Activated T-helper 1 cell treated with Interleukin-2 at 50 U/mL for 16 hours (primary cell): ENCODE measurements around the gene OLFML2A.

Source experiments
- DNase-seq: peaks from one replicate; pipeline ENCODE4 v3.0.0-alpha.2; 2020; ENCODE audit warnings: low read depth

The OLFML2A gene

DNA sequence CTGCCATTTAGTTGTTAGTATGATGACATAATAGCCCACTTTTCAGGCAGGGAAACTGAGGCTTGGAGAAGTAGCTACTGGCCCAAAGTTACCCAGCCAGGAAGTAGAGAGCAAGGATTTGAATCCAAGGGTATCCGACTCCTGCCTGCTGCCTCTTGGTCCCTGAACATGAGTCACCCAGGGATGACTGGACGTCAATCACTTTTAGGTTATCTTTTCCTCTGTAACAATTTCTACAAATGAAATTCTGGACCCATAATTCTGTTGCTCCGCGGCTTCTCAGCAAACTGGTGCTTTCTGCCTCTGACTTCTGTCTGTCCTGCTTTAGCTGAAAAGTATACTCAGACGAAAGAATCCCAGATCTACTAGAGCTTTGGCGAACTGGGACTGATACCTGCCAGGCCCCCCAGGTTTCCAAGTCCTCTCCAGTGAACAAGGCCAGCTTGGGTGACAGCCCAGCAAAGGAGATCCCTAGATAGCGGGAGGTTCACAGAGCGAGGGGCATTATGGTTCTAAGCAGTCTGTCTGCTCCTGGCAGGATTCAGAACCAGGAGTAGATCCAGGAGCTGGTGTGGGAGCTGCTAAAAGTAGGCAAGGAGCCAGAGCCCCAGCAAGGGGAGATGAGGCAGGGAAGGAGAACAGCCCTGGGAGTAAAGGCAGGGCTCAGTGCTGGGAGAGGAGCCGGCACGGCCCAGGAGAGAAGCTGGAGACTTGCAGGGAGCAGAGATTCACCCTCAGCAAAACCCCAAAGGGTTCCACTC is 20.6 kb downstream of the OLFML2A start:
- DNase-seq, result no peak

DNA sequence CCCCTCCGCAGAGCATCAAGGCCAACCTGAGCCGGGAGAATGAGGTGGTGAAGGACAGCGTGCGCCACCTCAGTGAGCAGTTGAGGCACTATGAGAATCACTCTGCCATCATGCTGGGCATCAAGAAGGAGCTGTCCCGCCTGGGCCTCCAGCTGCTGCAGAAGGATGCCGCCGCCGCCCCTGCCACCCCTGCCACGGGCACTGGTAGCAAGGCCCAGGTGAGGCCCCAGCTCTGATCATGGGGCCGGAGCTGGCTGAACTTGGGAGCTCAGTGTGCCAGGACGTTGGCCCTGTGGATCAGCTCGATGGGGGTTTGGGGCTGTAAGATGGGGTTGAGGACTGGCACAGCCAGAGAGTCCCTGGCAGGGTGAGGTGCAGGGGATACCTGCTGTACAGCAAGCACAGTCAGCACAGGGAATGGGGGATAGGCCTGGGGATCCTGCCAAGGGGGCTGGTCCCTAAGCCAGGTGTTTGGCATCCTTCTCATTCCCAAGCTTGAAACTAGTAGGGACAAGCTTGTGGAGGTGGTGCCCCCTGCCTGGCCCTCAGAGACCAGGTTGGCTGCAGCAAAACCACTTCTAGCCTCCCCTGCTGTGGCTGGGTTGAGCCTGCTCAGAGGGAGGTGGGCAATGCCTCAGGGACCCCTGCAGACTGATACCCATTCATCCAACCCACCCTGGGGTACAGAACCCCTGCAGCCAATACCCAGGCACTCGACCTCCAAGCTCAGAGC is 22.5 kb downstream of the OLFML2A start:
- DNase-seq, result no peak

DNA sequence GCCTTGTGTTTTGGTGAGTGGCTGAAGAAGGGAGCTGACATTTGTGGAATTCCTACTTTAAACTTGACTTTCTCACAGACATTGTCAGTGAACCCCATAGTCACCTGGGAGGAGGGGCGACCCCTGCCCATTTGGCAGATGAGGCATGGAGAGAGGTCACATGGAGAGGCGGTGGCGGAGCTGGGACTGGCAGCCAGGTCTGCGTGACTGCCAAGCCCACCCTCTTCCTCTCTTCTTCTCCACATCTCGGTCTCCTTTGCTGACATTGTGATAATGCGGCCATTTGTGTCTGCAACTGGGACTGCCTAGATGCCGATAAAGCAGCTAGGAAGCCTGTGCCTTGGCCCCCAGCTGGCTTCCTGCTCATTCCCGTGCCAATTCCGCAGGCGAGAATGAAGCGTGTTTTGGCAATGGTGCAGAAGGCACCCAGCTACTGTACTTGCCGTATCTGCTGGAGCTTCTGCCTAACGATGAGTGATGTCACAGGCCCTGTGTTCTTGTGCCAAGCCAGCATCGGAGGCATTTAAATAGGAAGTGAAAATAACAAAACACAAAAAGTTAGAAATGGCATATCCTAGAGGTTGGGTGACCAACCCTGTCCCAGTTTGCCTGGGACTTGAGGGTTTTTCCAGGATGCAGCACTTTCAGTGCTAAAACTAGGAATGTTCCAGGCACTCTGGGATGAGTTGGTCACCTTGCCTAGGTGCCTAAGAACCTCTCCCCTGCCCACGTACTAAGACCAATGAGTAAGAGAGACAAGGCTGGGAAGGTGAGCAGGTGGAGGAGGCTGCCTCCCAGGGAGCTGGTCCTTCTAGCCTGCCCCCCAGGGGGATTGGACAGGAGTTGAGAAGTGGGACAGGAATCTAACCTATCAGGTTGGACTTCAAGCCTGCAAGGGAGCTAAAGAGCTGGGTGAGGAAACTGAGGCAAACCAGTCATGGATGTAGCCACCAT is 23.6 kb downstream of the OLFML2A start:
- DNase-seq, result no peak

DNA sequence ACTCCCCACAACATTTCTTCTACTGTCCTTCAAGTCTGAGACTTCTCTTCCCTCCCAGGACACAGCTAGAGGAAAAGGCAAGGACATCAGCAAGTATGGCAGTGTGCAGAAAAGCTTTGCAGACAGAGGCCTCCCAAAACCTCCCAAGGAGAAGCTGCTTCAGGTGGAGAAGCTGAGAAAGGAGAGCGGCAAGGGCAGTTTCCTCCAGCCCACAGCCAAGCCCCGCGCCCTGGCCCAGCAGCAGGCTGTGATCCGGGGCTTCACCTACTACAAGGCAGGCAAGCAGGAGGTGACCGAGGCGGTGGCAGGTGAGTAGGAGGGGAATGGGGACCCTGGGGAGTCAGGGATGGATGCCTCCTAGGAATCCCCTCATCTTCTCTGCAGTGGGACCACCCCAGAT is 24.4 kb downstream of the OLFML2A start:
- DNase-seq, result no peak

DNA sequence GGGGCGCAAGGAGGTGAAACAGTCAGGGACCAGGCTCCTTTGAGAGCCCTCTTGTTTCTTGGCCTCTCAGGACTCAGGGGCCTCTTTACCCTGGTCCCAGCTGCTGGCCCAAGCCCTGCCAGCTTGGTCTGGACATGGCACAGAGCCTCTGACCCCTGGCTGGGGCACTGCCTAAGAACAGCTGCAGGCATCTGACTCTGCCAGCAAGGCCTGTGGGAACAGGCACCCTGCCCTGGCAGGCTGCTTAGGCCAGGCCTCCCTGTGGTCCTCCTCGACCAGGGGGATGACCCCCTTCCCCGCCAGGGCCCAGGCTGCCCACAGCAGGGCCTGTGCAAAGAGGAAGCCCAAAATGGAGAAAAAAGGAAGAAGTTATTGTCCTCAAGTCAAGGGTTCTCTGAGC is 25.5 kb downstream of the OLFML2A start:
- DNase-seq, result no peak

DNA sequence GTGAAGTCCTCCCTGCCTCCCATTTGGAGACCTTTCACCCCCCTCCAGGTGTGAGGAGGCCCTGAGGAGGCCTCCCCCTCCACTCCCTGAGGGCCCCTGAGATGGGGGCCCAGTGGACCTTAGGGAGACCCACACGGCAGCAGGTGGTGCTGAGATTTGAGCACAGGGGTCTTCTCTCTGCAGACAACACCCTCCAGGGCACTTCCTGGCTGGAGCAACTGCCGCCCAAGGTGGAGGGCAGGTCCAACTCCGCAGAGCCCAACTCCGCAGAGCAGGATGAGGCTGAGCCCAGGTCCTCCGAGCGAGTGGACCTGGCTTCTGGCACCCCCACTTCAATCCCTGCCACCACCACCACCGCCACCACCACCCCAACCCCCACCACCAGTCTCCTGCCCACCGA is 27.0 kb downstream of the OLFML2A start:
- no peak for DNase-seq

DNA sequence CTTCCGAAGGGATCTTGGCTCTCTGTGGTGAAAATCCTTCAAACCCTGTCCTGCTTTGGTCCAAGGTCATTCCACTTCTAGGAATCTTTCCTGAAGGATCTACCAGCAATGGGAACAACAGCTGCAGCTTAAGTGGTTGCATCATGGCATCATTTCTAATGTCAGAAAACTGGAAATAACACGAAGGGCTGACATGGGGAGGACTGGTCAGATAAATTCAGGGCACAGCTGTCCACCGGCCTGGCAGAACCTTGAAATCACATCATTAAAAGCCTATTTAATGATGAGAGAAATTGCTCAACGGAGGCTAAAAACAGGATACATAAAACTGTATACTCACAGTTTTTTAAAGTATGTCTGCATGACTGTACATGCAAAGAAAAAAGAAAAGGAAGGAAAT is 28.3 kb downstream of the OLFML2A start:
- DNase-seq, result no peak

DNA sequence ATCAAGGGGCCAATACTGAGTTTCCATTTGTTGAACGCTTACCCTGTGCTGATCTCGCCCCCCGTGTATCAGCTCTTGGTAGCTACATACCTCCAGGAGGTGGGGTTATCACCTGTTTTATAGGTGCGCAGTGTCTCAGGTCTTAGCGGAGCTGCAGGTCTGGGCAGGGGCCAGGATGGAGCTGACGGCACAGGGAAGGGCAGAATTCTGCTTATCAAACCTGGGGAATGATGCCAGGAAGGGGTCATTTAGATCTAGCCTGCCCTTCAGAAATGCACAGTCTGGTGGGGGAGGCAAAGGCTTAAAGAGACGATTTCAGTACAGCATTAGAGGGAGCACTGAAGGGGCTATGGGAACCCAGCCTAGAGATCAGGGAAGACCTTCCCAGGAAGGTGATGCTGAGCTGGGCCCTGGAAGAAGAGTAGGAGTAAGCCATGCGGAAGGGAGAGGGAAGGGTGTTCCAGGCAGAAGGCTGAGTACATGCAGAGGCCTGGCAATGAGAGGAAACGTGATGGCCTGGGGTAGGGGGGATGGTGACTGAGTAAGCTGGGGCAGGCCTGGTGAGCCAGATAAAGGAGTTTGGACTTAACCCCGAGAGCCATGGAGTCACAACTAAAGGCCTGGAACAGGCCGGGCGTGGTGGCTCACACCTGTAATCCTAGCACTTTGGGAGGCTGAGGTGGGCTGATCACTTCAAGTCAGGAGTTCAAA is 31.5 kb downstream of the OLFML2A start:
- DNase-seq, result no peak

DNA sequence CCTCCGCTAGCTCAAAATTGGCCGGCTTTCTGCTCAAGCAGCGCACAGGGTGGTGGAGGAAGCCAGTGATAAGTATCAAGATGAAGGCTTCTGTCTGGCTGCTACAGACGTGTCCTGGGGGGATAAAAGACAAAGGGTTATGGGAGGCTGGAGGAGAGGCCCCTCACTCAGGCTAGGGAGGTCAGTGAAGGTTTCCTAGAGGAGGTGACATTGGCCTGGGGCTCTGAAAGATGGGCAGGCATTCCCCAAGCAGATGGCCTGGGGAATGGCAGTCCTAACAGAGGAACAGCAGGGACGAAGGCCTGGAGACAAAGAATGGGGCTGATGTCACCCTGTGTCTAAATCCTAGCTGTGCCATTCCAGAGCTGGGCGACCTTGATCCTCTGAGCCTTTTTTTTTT is 32.3 kb downstream of the OLFML2A start:
- no peak for DNase-seq

DNA sequence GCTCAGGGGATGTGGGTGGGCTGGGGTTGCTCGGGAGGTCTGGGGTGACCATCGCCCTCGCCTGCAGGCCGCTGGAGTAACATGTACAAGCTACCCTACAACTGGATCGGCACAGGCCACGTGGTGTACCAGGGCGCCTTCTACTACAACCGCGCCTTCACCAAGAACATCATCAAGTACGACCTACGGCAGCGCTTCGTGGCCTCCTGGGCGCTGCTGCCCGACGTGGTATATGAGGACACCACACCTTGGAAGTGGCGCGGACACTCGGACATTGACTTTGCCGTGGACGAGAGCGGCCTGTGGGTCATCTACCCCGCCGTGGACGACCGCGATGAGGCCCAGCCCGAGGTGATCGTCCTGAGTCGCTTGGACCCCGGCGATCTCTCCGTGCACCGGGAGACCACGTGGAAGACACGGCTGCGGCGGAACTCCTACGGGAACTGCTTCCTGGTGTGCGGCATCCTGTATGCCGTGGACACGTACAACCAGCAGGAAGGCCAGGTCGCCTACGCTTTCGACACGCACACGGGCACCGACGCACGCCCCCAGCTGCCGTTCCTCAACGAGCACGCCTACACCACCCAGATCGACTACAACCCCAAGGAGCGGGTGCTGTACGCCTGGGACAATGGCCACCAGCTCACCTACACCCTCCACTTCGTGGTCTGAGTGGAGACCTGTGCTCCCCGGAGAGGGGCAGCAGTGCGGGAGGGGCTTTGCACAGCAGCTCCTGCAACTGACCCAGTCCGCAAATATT is 33.0 kb downstream of the OLFML2A start:
- DNase-seq, result no peak

DNA sequence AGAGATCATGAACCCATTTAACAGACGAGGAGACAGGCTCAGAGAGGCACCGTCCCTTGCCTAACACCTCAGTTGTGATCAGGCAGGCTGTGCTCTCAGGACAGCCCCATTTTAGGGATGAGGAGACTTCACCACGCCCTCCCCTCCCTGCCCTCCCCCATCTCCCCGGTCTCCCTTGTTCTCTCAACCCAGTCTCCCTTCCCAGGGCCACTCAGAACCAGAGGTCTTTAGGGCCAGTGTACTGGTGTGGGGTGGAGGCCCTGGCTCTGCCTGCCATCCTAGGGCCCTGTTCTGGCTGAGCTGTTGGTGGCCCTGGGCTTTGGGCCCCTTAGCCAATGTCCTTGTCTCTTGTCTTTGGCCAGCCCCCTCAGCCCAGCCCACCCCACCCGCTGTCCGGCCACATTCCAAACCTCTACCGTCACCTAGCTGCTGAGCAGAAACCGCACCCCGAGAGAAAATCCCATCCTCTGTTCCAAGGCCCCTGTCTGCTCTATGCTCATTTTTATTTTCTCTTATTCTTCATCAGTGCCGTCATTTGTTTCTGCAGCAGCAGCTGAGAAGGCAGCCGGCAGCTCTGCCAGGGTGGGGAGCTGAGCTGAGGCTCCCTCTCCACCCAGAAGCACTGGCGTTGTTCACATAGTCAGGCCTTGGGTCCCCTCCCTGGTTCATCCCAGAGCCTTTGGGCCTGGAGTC is 33.9 kb downstream of the OLFML2A start:
- DNase-seq, result no peak

DNA sequence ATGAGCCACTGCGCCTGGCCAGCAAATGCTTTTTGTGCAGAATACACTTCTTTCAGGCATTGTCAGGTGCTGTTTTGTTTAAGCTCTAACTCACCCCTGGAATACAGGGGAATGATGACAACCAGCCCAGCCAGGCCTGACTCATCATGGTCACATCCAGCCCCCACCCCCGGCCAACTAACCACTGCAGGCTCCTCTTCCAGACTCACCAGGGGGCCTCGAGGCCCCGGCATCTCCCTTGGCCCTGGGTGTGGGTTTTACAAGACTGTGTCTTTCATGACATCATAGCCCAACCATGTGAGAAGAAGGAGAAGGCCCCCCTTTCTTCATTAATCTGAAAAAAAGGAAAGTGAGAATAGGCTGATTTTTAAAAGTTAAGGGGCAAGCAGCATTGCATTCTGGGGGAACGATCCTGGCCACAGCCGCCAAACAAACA is 35.5 kb downstream of the OLFML2A start:
- DNase-seq, result no peak

DNA sequence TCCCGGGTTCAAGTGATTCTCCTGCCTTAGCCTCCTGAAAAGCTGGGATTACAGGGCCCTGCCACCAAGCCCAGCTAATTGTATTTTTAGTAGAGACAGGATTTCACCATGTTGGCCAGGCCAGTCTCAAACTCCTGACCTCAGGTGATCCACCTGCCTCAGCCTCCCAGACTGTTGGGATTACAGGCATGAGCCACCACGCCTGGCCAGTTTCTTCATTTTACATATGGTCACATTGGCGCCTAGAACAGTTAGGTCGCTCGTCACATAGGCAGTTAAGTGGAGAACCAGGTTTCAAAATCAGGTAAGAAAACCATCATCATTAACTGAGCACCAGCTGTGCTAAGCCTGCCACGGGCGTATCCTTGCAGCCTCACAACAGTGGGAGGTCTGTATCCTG is 36.1 kb downstream of the OLFML2A start:
- no peak for DNase-seq

DNA sequence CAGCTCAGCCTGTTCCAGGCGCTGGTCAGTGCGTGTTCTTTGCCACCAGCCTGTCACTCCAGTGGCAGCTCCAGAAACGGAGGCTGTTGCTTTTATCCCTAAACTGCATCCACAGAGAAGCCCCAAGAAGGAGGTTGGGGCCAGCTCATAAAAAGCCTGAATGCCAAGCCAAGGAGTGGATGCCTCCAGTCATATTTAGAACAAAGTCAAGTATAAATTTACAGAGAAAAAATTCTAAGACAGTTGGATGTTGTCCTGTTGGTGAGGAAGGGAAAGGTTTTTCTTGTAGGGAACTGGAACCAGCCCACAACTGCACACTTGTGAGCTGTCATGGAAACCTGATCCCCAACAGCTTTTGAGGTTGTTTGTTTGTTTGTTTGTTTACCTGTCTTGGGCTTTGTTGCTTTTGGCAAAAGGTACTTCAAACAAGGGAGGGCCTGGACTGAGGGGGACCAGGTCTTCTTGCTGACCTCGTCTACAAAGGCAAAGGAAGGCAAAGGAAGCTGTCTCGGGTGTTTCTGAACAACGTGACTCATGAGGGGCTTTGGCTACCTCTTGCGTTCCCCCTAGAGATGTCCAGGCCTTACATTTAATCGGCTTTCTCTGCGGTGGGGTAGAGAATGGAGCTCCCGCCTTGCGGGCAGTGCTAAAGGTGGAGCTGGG is 36.7 kb downstream of the OLFML2A start:
- DNase-seq, result no peak

DNA sequence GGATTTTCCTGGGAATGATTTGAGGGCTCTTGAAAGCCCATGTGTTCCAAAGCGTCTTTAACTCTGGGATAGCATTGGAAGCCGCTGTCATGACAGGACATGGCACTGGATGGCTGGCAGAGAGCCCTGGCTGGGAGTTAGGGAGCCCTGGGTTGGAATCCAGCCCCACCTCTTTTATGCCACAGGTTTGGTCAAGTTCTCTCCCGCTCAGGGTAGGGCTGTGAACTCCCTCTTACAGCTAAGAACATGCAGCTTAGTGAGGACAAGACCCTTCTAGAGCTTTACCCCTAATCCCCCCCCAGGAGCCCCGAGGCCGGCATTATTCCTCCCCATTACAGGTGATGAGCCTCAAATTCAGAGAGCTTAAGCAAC is 37.2 kb downstream of the OLFML2A start:
- no peak for DNase-seq

DNA sequence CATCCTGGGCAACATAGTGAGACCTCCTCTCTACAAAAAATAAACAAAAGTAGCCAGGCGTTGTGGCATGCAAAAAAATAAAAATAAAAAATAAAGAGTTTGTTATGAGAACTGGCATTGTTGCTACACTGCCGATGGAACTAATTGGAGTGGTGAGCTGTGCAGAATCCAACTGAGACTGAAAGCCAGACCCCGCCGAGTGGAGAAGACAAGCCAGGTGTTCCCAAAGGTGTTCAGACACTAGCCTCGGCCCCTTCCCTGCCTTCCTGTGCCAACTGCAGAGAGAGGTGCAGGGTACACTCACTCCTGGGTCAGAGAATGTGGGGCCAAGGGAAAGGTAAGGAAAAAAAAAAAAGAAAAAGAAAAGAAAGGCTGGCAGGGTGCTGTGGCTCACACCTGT is 38.7 kb downstream of the OLFML2A start:
- DNase-seq, result no peak

DNA sequence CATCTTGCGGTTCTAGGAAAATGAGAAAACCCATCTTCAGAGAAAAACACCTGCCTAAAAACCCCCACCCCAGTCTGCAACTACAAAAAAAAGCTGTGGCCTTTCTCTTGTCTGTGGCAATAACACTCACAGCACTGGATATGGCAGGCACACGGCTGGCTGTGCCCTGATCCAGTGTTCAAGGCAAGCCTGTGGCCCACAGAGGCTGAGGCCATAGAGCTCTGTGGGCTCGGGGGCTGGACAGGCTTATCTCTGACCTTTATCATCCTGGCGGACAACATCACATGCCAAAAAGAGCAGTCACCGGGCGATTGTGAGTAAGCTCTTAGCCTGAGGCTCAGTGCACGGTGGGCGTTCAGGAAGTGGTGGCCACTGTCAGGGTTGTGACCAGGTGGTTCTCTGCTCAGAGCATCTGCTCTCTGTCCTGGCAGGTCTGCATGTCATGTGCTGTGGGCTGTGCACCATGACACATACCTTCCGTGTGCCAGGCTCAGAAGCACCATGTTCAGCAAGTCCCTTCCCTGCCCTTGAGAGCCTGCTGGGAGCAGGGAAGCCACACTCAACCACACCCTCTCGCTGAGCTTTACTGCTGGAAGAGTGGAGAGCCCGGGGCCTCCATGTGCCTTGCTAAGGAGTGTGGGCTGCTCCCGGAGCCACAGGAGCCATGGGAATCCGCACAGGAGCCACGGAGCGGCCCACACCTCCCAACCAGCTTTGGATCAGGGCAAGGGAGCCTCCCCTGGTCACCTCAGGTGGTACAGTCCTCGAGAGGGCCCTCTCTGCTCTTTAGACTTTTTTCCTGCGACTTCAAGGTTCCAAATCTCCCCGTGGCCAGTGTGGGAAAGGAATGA is 41.7 kb downstream of the OLFML2A start:
- no peak for DNase-seq

DNA sequence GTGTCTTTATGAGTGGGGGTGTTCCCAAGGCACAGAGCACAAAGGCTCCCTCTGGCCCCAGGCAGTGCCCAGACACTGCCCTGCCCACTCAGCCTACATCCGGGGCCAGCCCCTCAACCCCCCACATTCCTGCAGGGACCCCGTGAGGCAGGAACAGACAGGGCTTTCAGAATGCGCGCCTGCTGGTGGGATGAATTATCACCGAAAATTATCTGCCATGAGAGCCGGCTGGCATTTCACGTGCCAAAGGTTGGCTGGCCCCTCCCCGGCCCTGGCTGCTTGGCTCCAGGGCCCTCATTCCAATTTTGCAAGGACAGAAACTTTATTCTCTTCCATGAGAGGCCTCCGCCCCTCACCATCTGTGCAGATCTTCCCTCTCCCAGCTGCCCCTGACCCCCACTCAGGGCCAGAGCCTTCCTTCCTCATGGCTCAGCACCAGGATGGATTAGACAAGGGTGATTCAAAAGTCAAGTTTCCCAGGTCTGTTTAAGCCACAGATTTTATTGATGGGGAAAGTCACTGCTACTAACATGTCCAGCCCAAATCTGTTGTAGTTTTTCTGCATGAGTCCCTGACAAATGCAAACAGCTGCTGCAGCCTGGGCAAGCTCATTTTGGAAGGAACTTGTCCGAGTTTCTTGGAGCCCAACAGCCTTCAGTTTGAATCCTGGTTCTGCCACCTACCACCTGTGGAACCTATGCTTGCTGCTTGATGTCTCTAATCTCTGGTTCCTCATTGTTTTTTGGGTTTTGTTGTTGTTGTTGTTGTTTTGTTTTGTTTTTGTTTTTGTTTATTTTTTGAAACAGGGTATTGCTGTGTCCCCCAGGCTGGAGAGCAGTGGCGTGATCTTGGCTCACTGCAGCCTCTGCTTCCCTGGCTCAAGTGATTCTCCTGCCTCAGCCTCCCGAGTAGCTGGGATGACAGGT is 44.0 kb downstream of the OLFML2A start:
- no peak for DNase-seq
